GM20000 (cell line): ENCODE measurements around the gene ARHGAP26.
A peak's percentile ranks its signal among the peaks of the same experiment; 100 is the strongest.

Source experiments
- DNase-seq: peaks from one replicate; pipeline ENCODE4 v3.0.0; 2012; ENCODE audit warnings: low spot score
- TF ChIP-seq, protein P1 (sequence below): IDR thresholded peaks from 2 replicates; pipeline ENCODE4 v1.5.1; 2012; ENCODE audit warnings: mild to moderate bottlenecking, control low read depth; ENCODE audit errors: extremely low read depth, missing control alignments

ARHGAP26 gene

DNA sequence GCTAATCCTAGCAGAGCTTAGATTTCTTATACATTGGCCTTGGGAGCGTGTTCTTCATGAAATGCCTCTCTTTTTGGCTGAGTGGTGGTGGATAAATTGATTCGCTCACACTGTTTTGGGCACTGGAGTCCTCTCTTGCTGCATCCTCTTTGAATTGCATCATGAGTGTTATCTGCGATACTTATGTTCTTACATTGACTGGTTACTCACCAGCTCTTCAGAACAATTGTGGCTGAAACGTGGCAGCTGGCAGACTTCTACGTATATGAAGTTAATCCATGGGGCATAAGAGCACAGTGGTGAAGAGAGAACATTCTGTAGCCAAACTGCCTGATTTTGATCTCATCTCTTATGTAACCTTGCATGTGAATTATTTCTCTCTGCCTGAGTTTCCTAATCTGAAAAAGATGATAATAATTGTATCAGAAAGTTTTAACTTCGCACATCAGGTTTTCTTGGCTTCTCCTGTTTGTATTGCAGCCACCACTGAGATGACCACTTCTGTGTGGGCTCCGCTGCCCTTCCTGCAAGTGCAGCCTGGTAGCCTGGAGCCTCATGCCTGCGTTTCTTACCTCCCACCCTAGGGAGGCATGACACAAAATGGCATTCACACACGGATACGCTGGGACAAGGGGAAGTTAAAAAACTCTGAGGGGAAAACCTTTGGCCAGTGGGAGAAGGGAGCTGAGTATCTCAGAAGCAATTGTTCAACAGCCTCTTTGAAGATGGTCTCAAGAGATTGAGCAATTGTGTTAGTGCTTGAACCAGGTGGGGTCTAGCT, 295.2 kb downstream of the ARHGAP26 start:
- TF ChIP-seq, protein P1, sequence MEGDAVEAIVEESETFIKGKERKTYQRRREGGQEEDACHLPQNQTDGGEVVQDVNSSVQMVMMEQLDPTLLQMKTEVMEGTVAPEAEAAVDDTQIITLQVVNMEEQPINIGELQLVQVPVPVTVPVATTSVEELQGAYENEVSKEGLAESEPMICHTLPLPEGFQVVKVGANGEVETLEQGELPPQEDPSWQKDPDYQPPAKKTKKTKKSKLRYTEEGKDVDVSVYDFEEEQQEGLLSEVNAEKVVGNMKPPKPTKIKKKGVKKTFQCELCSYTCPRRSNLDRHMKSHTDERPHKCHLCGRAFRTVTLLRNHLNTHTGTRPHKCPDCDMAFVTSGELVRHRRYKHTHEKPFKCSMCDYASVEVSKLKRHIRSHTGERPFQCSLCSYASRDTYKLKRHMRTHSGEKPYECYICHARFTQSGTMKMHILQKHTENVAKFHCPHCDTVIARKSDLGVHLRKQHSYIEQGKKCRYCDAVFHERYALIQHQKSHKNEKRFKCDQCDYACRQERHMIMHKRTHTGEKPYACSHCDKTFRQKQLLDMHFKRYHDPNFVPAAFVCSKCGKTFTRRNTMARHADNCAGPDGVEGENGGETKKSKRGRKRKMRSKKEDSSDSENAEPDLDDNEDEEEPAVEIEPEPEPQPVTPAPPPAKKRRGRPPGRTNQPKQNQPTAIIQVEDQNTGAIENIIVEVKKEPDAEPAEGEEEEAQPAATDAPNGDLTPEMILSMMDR: no peak
- DNase-seq: no peak

DNA sequence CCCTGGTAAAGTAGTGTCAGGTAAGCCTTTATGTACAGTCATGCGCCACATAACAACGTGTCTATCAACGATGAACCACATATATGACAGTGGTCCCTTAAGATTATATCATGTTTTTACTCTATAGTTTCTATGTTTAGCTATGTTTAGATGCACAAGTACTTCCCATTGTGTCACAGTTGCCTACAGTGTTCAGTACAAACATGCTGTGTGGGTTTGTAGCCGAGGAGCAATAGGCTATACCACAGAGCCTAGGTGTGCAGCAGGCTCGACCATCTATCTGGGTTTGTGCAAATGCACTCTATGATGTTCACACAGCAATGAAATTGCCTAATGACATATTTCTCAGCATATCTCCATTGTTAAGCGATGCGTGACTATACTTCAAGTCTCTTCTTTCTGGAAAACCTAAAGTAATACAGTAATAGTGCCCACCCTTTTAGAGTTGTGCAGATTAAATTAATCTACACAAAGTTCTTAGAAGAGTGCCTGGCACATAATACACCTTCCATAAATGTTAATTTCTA, 295.9 kb downstream of the ARHGAP26 start:
- no peak for DNase-seq

GRCh38 chr5:143066556-143067281, 296.5 kb downstream of the ARHGAP26 start:
- TF ChIP-seq, protein P1: no peak
- peak; percentile 44 for DNase-seq

More for the DNA sequence above, 295.9 kb downstream of the ARHGAP26 start:
- TF ChIP-seq, protein P1: no peak

DNA sequence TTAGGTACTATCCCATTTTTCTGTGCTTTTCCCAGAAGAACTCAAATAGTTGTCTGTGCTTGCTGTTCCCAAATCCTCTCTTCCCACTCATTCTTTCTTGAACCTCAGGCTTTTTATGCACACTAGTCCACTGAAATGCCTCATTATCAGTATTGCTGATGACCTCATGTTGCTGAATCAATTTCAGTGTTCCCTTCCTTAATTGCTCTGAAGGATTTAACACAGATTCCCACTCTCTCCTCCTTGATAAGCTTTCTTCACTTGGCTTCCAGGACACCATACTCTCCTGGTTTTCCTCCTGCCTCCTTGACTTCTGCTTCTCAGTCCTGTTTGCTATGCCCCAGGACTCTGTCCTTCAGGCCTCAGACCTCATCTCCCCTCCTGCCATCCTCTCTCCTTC, 298.5 kb downstream of the ARHGAP26 start:
- TF ChIP-seq, protein P1: no peak
- DNase-seq: no peak

DNA sequence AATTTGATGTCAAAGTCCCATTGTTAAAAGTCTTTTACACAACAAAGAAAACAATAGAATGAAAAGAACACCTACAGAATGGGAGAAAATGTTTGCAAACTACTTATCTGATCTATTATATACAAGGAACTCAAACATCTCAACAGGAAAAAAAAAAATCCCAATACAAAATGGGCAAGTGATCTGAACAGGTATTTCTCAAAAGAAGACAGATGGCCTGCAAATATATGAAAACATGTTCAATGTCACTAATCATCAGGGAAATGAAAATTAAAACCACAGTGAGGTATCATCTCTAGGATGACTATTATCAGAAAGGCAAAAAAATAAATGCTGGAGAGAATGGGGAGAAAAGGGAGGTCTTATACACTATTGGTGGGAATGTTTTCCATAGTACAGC, 301.8 kb downstream of the ARHGAP26 start:
- DNase-seq: no peak
- TF ChIP-seq, protein P1: no peak

GRCh38 chr5:143072734-143073133, 302.6 kb downstream of the ARHGAP26 start:
- TF ChIP-seq, protein P1: no peak
- DNase-seq: no peak

GRCh38 chr5:143073766-143074165, 303.6 kb downstream of the ARHGAP26 start:
- TF ChIP-seq, protein P1: no peak

More at GRCh38 chr5:143073766-143074165, 303.6 kb downstream of the ARHGAP26 start:
- DNase-seq: no peak
